Gastrocnemius medialis (tissue), 4 donors: ENCODE data around the gene RSAD1. TPM values are rescaled to one million over a fixed set of nuclear protein-coding genes. Genes with fewer than 3 reads are reported as not detected.

Source experiments
- ATAC-seq, 2 donors: fragments of 150-250 bp; one replicate each; pipeline ENCODE4 v1.9.1; 2016
- DNase-seq, 2 donors: peaks; one replicate each; pipeline ENCODE4 v3.0.0-alpha.2; 2019
- H3K27ac ChIP-seq, 4 donors: fragments of 200-600 bp; sonication (generic); 1 replicate in 1 of 4; 2 replicates in 3 of 4; pipeline ENCODE4 v1.5.1; 2016 to 2018; ENCODE audit warnings: mild to moderate bottlenecking in 2 of 4, moderate library complexity in 1 of 4
- H3K27me3 ChIP-seq, 3 donors: fragments of 200-600 bp; sonication (generic) in 2 of 3; 1 replicate in 1 of 3; 2 replicates in 2 of 3; pipeline versions ENCODE4 v1.5.1 to v1.6.0; 2016 to 2019; ENCODE audit warnings: mild to moderate bottlenecking in 1 of 3, moderate library complexity in 1 of 3
- H3K36me3 ChIP-seq, 2 donors: fragments of 200-600 bp; sonication (generic) in 1 of 2; one replicate each; pipeline ENCODE4 v1.5.1; 2017 to 2018
- H3K4me1 ChIP-seq, 2 donors: fragments of 200-600 bp; sonication (generic) in 1 of 2; one replicate each; pipeline ENCODE4 v1.5.1; 2016 to 2017; ENCODE audit warnings: mild to moderate bottlenecking in 2 of 2
- H3K4me3 ChIP-seq, 4 donors: fragments of 200-600 bp; sonication (generic) in 3 of 4; 1 replicate in 1 of 4; 2 replicates in 3 of 4; pipeline ENCODE4 v1.5.1; 2016 to 2019; ENCODE audit warnings: mild to moderate bottlenecking in 2 of 4
- H3K9me3 ChIP-seq, 3 donors: fragments of 200-600 bp; sonication (generic) in 2 of 3; 1 replicate in 1 of 3; 2 replicates in 2 of 3; pipeline ENCODE4 v1.5.1; 2016 to 2019
- CTCF ChIP-seq, 5 experiments: fragments of 450-650 bp in 3 of 5; fragments of 200-600 bp in 2 of 5; sonication (generic) in 2 of 5; IDR thresholded peaks in 4 of 5; conservative IDR thresholded peaks in 1 of 5; 1 replicate in 4 of 5; 2 replicates in 1 of 5; pipeline ENCODE4 v1.5.1; 2016 to 2019; ENCODE audit warnings: antibody characterized with exemption in 5 of 5, mild to moderate bottlenecking in 3 of 5, moderate library complexity in 3 of 5
- POLR2A ChIP-seq, 2 donors: fragments of 450-650 bp; IDR thresholded peaks; one replicate each; pipeline ENCODE4 v1.6.1; 2017; ENCODE audit warnings: antibody characterized with exemption in 2 of 2, mild to moderate bottlenecking in 2 of 2, moderate library complexity in 2 of 2
- in situ Hi-C, 4 donors: fragments of 200-750 bp; cut with MboI; loops; one replicate each; pipeline versions ENCODE4 v1.15.0 to v1.8.0; 2017; ENCODE audit warnings: low sequenced_read_pairs in 4 of 4
- intact Hi-C: fragments of 100-400 bp; cut with DNase I; formaldehyde crosslinking; loops from one replicate; pipeline ENCODE4 v1.15.1; 2023; ENCODE audit warnings: low total_unique reads
- total RNA-seq, 4 donors: library from RNA; depleted of rRNA; stranded (reverse); fragments of >200 nt; gene quantifications; one replicate each; pipeline versions ENCODE4 v1.1.0 to v1.2.3, GENCODE V29; 2016

RSAD1 gene
- total RNA-seq, 4 donors from 2014 or later, result 27.1 to 67.4 (median 52.7) TPM

- Histone ChIP-seq H3K36me3 (no peaks in the 10 kb centered on the region), H3K9me3 (no peaks in the 10 kb centered on the region), H3K27me3 (no peaks in the 10 kb centered on the region), H3K27ac (no peak overlapping the region), H3K4me3 (no peak overlapping the region), H3K4me1 (no peaks in the 10 kb centered on the region)
- intact Hi-C loops, result no loop called here
- in situ Hi-C loops, result no loop called here
- TF ChIP-seq CTCF (IDR thresholded peaks at IDR 0.05 in 4 of 5, conservative IDR thresholded peaks at IDR 0.05 in 1 of 5), result no peak
- TF ChIP-seq POLR2A (IDR thresholded peaks at IDR 0.05), result no peak
- no peak for ATAC-seq
- DNase-seq, result no peak
Measured at GRCh38 chr17:50501054-50501453, 22.4 kb downstream of the RSAD1 start.

GRCh38 chr17:50502301-50502990 lies 23.8 kb downstream of the RSAD1 start:
- TF ChIP-seq CTCF (IDR thresholded peaks at IDR 0.05 in 4 of 5, conservative IDR thresholded peaks at IDR 0.05 in 1 of 5) (no peak), POLR2A (IDR thresholded peaks at IDR 0.05) (no peak)
- in situ Hi-C loops, result no loop called here
- no peak overlapping the region for H3K27ac ChIP-seq
- H3K36me3 ChIP-seq, result no peaks in the 10 kb centered on the region
- H3K9me3 ChIP-seq, result no peaks in the 10 kb centered on the region
- no peak overlapping the region for H3K4me3 ChIP-seq
- no peak for DNase-seq
- no peaks in the 10 kb centered on the region for H3K27me3 ChIP-seq
- ATAC-seq, result no peak
- no peaks in the 10 kb centered on the region for H3K4me1 ChIP-seq
- intact Hi-C loops, result no loop called here

- H3K27ac ChIP-seq, result no peak overlapping the region
- ATAC-seq (no peak), DNase-seq (no peak)
- no peaks in the 10 kb centered on the region for H3K36me3 ChIP-seq
- intact Hi-C loops, result no loop called here
- peaks cover 0 to 3% of the 10 kb centered on the region in 2 donors for H3K4me1 ChIP-seq
- H3K4me3 ChIP-seq, result no peak overlapping the region
- TF ChIP-seq POLR2A (IDR thresholded peaks at IDR 0.05) (no peak), CTCF (IDR thresholded peaks at IDR 0.05 in 4 of 5, conservative IDR thresholded peaks at IDR 0.05 in 1 of 5) (no peak)
- in situ Hi-C loops, result no loop called here
- no peaks in the 10 kb centered on the region for H3K27me3 ChIP-seq
- H3K9me3 ChIP-seq, result no peaks in the 10 kb centered on the region
Measured at GRCh38 chr17:50505591-50506130, 27.0 kb downstream of the RSAD1 start.

- TF ChIP-seq POLR2A (IDR thresholded peaks at IDR 0.05) (no peak), CTCF (IDR thresholded peaks at IDR 0.05 in 4 of 5, conservative IDR thresholded peaks at IDR 0.05 in 1 of 5) (no peak)
- Histone ChIP-seq H3K36me3 (no peaks in the 10 kb centered on the region), H3K9me3 (no peaks in the 10 kb centered on the region), H3K27ac (no peak overlapping the region), H3K27me3 (no peaks in the 10 kb centered on the region), H3K4me1 (peaks cover 0 to 3% of the 10 kb centered on the region in 2 donors), H3K4me3 (no peak overlapping the region)
- in situ Hi-C loops, result no loop called here
- ATAC-seq, result no peak
- DNase-seq, result no peak
- intact Hi-C loops, result no loop called here
Measured at GRCh38 chr17:50506298-50506697, 27.6 kb downstream of the RSAD1 start.
